Activated T-cell treated with anti-CD3 and anti-CD28 coated beads for 1 hour (primary cell): Measurements from ENCODE around the gene TNFSF9.
"Not testable (repeated sequence)": the region's sequence is repeated elsewhere in the genome, so short reads cannot be mapped to it uniquely, and the experiment has no call there.

ENCODE experiments used
- DNase-seq: peaks from one replicate; pipeline ENCODE4 v3.0.0-alpha.2; 2020; ENCODE audit warnings: low read depth

TNFSF9 gene

GRCh38 chr19:6572217-6572616, 41.4 kb downstream of the TNFSF9 start:
- DNase-seq = no peak

GRCh38 chr19:6573350-6573749, 42.5 kb downstream of the TNFSF9 start:
- no peak for DNase-seq

GRCh38 chr19:6576869-6577475, 46.1 kb downstream of the TNFSF9 start:
- no peak for DNase-seq

- no peak for DNase-seq
Observed at GRCh38 chr19:6577476-6578125, 46.8 kb downstream of the TNFSF9 start.

- no peak for DNase-seq
Observed at GRCh38 chr19:6579450-6580178, 48.8 kb downstream of the TNFSF9 start.

- no peak for DNase-seq
Observed at GRCh38 chr19:6580313-6580712, 49.5 kb downstream of the TNFSF9 start.

GRCh38 chr19:6582515-6583484, 52.0 kb downstream of the TNFSF9 start:
- DNase-seq = not testable (repeated sequence)
